Measurements from ENCODE around the gene UPK2.

UPK2 gene

GRCh38 chr11:118996926-118997626 lies 41.0 kb downstream of the UPK2 start:
- peak; percentile 46 to 48 for DNase-seq

- peak; percentile 94 to 98 for DNase-seq
Measured at GRCh38 chr11:118997627-118998387, 41.7 kb downstream of the UPK2 start, which contains the start of gene CENATAC. CENATAC (plus strand) TSS chr11:118998138; CDS start chr11:118998198, 60 bp downstream.

- DNase-seq = no peak
Measured at GRCh38 chr11:118998388-118998717, 42.3 kb downstream of the UPK2 start.

GRCh38 chr11:118998822-118999221 lies 42.7 kb downstream of the UPK2 start:
- no peak for DNase-seq

- DNase-seq = no peak
Measured at GRCh38 chr11:119000906-119001305, 44.8 kb downstream of the UPK2 start.

- DNase-seq = peak in 1 of 2 donors; percentile 39
Measured at GRCh38 chr11:119006656-119007055, 50.6 kb downstream of the UPK2 start.

All from inflammatory macrophage treated with lipopolysaccharide for 1 hour (primary cell).